GM19240 (cell line): Measurements from ENCODE around the gene DAPL1.
"Not testable (repeated sequence)": the region's sequence is repeated elsewhere in the genome, so short reads cannot be mapped to it uniquely, and the experiment has no call there.

ENCODE experiments used
- DNase-seq: peaks from one replicate; pipeline ENCODE4 v3.0.0; 2011; ENCODE audit warnings: low spot score; ENCODE audit not compliant: insufficient read length

Gene DAPL1

DNA sequence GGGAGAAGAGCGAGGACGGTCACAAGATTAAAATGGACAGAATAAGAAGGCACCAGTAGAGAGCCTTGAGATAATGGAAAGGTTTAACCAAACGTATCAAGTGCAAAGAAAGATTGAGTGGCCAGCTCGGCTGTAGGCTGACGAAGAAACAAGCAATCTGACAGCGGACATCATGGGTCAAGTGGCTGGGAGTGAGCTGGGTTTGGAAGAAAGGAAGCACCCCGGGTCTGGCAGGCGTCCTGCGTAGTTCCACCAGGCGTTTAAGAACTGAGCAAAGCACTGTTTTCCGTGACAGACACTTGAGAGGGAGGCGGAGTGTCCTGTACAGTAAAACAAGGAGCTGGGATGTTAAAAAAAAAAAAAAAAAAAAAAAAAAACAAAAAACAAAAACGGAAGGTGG lies 27.1 kb downstream of the DAPL1 start:
- DNase-seq, result no peak

GRCh38 chr2:158823486-158824237 lies 28.5 kb downstream of the DAPL1 start:
- DNase-seq, result no peak

GRCh38 chr2:158825021-158825420 lies 29.9 kb downstream of the DAPL1 start:
- DNase-seq, result no peak

GRCh38 chr2:158826965-158827364 lies 31.8 kb downstream of the DAPL1 start:
- no peak for DNase-seq

GRCh38 chr2:158828378-158829164 lies 33.5 kb downstream of the DAPL1 start:
- no peak for DNase-seq

DNA sequence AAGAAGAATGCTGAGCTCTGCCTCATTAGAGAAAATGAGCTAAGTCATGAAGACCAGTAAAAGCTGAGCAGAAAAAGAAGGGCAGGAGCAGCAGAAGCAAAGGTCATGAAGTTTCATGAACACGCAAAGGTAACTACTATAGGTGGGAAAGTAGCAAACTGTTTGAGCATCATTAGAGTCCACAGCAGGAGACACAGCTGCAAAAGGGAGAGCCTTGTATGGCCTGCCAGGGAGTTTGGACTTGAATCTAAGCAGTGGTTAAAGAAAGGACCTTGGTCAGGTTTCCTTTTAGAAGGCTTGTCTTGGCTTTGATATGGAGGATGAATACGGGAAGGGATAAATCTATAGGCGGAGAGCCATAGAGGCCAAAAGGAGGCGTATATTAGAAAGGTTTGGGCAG lies 34.0 kb downstream of the DAPL1 start:
- DNase-seq, result no peak

DNA sequence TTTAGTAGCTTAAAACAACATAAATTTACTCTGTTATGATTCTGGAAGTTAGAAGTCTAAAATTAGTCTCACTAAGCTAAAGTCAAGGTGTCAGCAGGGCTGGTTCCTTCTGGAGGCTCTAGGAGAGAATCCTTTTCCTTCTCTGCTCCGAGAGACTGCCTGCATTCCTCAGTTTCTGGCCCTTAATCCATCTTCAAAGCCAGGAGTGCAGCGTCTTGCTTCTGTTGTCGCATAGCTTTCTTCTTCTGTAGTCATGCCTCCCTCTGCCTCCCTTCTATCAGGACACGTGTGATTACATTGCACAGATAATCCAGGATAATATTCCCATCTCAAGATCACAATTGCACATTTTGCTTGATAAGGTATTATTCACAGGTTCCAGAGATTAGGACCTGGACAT lies 35.1 kb downstream of the DAPL1 start:
- DNase-seq, result no peak

- DNase-seq, result no peak
Observed at GRCh38 chr2:158835431-158835830, 40.3 kb downstream of the DAPL1 start.

GRCh38 chr2:158837645-158838044 lies 42.5 kb downstream of the DAPL1 start:
- no peak for DNase-seq

GRCh38 chr2:158841850-158842249 lies 46.7 kb downstream of the DAPL1 start:
- no peak for DNase-seq

GRCh38 chr2:158845444-158845843 lies 50.3 kb downstream of the DAPL1 start:
- no peak for DNase-seq

DNA sequence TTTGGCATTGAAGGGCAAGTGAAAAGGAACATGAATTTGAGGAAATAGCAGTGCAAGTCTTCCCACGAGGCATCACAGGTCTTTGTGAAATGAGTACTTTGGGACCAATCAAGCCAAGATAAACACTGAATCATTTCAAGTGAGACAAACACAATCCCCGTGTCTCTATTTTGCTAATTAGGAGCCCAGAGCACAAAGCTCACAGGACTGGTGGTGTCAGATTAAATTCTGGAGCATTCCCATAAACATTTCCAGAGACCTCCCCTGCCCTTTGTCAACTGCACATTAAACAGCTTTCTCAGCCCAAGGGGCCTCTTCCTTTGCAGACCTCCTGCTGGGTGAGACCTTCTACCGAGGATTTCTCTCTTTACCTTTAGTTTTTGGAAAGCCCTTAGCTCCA lies 50.7 kb downstream of the DAPL1 start:
- DNase-seq, result no peak

GRCh38 chr2:158847526-158847925 lies 52.4 kb downstream of the DAPL1 start:
- not testable (repeated sequence) for DNase-seq

GRCh38 chr2:158848031-158848970 lies 53.2 kb downstream of the DAPL1 start:
- not testable (repeated sequence) for DNase-seq

GRCh38 chr2:158860179-158860578 lies 65.1 kb downstream of the DAPL1 start:
- DNase-seq, result not testable (repeated sequence)

GRCh38 chr2:158861626-158862025 lies 66.5 kb downstream of the DAPL1 start:
- DNase-seq, result not testable (repeated sequence)

GRCh38 chr2:158865469-158865868 lies 70.4 kb downstream of the DAPL1 start:
- not testable (repeated sequence) for DNase-seq
